ENCODE measurements around the gene CLRN1. TPM values are rescaled to one million over a fixed set of nuclear protein-coding genes. Genes with fewer than 3 reads are reported as not detected.

Gene CLRN1, protein sequence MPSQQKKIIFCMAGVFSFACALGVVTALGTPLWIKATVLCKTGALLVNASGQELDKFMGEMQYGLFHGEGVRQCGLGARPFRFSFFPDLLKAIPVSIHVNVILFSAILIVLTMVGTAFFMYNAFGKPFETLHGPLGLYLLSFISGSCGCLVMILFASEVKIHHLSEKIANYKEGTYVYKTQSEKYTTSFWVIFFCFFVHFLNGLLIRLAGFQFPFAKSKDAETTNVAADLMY
- not detected in 2 replicates for total RNA-seq

GRCh38 chr3:150972366-150973071, at the start of gene CLRN1:
TSS of gene CLRN1 (minus strand) at chr3:150972727. CDS start at chr3:150972708, 19 bp downstream.

DNA sequence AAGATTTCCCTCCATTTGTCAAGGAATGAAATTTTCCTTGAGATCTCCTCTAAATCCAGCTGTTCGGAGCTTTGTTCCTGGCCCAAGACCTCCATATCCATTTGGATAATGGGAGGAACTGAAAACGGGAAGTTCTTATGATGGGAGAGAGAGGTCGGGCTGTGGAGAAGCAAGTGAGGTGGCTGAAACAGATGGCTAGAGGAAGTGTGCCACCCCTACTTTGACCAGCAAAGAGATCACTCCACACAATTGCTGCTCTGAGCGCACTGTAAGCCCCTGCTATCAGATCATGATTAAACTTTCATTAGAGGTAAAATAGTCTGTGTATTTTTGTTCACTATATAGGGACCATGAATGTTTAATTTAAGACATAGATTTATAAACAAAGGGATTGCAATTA, 67.2 kb downstream of the CLRN1 start, which contains the start of gene MINDY4B:
Gene MINDY4B (minus strand): TSS at position 101 of the 400 bp plus-strand sequence. CDS start 0 bp downstream, at position 101.

Other genes starting within 250 kb of the CLRN1 start
- 18.7 and 24.7 TPM in 2 replicates for gene SIAH2, start 209.6 kb downstream of the CLRN1 start, total RNA-seq
- not detected in 2 replicates for gene MINDY4B, start 67.3 kb downstream of the CLRN1 start, total RNA-seq
- 0.32 TPM in 1 of 2 replicates, not detected in the other for gene MED12L, start 112.9 kb upstream of the CLRN1 start, total RNA-seq
- not detected in 2 replicates for gene GPR171, start 230.5 kb upstream of the CLRN1 start, total RNA-seq